Measurements from ENCODE around the gene MVB12B.

DNA sequence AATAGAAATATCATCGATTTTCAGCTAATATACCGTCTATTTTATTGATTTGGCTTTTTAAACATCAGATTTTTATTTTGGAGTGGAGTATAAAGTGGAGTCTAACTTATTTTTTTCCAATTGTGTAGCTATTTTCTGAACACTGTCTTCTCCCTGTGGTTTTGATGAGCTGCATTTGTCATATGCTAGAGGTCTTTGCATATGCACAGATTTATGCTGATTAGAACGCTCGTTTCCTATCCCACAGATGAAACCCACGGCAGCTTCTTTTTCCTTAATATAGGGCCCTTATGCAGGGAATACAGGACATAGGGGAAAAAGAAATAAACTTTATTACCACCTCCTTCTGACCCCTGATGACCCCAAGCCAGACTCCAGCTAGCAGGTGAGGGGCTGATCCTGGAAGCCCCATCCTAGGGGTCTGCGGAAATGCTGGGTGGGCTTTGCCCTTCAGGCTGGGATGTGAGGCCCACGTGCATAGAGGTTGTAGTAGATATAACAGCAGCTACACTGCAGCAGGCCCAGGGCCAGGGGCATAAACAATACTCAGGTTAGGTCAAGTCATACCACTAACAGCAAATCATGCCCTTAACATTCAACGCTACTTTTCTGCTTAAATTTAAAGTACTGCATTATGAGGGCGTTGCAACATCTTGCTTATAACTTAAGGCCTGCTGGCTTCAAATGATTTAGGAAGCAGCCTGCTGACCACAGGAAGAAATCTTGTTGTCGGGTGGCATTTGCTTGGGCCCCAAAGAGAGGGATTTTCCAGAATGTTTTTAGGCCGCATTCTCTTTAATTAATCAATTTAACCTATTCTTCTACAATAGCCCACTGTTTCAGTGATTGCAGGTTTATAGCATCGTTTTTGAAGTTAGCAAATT, 28.5 kb downstream of the MVB12B start:
- TF ChIP-seq, protein P1, sequence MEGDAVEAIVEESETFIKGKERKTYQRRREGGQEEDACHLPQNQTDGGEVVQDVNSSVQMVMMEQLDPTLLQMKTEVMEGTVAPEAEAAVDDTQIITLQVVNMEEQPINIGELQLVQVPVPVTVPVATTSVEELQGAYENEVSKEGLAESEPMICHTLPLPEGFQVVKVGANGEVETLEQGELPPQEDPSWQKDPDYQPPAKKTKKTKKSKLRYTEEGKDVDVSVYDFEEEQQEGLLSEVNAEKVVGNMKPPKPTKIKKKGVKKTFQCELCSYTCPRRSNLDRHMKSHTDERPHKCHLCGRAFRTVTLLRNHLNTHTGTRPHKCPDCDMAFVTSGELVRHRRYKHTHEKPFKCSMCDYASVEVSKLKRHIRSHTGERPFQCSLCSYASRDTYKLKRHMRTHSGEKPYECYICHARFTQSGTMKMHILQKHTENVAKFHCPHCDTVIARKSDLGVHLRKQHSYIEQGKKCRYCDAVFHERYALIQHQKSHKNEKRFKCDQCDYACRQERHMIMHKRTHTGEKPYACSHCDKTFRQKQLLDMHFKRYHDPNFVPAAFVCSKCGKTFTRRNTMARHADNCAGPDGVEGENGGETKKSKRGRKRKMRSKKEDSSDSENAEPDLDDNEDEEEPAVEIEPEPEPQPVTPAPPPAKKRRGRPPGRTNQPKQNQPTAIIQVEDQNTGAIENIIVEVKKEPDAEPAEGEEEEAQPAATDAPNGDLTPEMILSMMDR (IDR thresholded peaks at IDR 0.05; ENCODE audit: control extremely low read depth in 1 of 3, insufficient read depth in 1 of 3, low read depth in 1 of 3, low read length in 3 of 3) = no peak
- no peak for TF ChIP-seq POLR2A (IDR thresholded peaks at IDR 0.05; ENCODE audit: control extremely low read depth in 1 of 2, low read depth in 2 of 2, low read length in 2 of 2)
- no peak for TF ChIP-seq CEBPB (IDR thresholded peaks at IDR 0.05; ENCODE audit: low read depth, low read length)
- no peak for TF ChIP-seq POLR2AphosphoS5 (IDR thresholded peaks at IDR 0.05; ENCODE audit: low read depth, low read length)
- TF ChIP-seq CHD2 (IDR thresholded peaks at IDR 0.05; ENCODE audit: low read length) = no peak
